NOMO-1 treated with DMSO at 0.1 percent for 48 hours (cell line): Measurements from ENCODE around the gene LYAR.

Experiments
- DNase-seq: peaks from one replicate; lab custom pipeline; 2025; ENCODE audit not compliant: unreplicated experiment; lab: John Stamatoyannopoulos, UW

Gene LYAR

GRCh38 chr4:4225915-4226605, 63.9 kb downstream of the LYAR start:
- no peak for DNase-seq
